HFFc6 (cell line): ENCODE data around the gene CDRT4. TPM values are rescaled to one million over a fixed set of nuclear protein-coding genes. Genes with fewer than 3 reads are reported as not detected.
A peak's percentile ranks its signal among the peaks of the same experiment; 100 is the strongest.
"Not testable (repeated sequence)": the region's sequence is repeated elsewhere in the genome, so short reads cannot be mapped to it uniquely, and the experiment has no call there.

Source experiments
- DNase-seq: peaks from one replicate; pipeline ENCODE4 v3.0.0-alpha.2; 2018
- H3K27ac Mint-ChIP-seq: 2 replicates; pipeline ENCODE4 v1.8.0; 2020; ENCODE audit warnings: mild to moderate bottlenecking, mixed read lengths
- H3K27me3 Mint-ChIP-seq: 2 replicates; pipeline ENCODE4 v1.8.0; 2021; ENCODE audit warnings: mild to moderate bottlenecking, moderate library complexity, mixed read lengths; ENCODE audit not compliant: insufficient read depth
- H3K36me3 Mint-ChIP-seq: 2 replicates; pipeline ENCODE4 v1.8.0; 2021; ENCODE audit warnings: low read depth, mixed read lengths
- H3K4me1 Mint-ChIP-seq: 2 replicates; pipeline ENCODE4 v1.8.0; 2020; ENCODE audit warnings: low read depth, mixed read lengths
- H3K4me3 Mint-ChIP-seq: 2 replicates; pipeline ENCODE4 v1.8.0; 2020; ENCODE audit warnings: mild to moderate bottlenecking, moderate library complexity, mixed read lengths
- H3K9me3 Mint-ChIP-seq: 2 replicates; pipeline ENCODE4 v1.8.0; 2020; ENCODE audit warnings: mild to moderate bottlenecking, mixed read lengths
- CTCF ChIP-seq: fragments of 200-600 bp; sonication (generic); IDR thresholded peaks from 2 replicates; pipeline ENCODE4 v1.5.0; 2021; ENCODE audit warnings: antibody characterized with exemption, mild to moderate bottlenecking
- total RNA-seq, 6 experiments: library from RNA; stranded (reverse); fragmentation: NEBNext Ultra II Directional; extraction: Animal tissue kit (Norgen Biotek cat#: 25700); gene quantifications; 2 replicates in 1 of 6; 3 replicates in 5 of 6; pipeline ENCODE4 v1.2.3, GENCODE V29; 2021

Gene CDRT4
- total RNA-seq, 6 experiments from 2014 or later = 0.60 to 2.5 (median 1.3) TPM

GRCh38 chr17:15446036-15446435, 21.4 kb downstream of the CDRT4 start:
- Mint-ChIP-seq H3K27me3 (peaks cover 2% of the 10 kb centered on the region; the same call in 1 of the 2 replicates), H3K36me3 (no peaks in the 10 kb centered on the region), H3K4me3 (no peak overlapping the region), H3K9me3 (no peaks in the 10 kb centered on the region), H3K27ac (no peak overlapping the region), H3K4me1 (peaks cover 19% of the 10 kb centered on the region)
- DNase-seq = no peak
- TF ChIP-seq CTCF = peak; percentile 48

GRCh38 chr17:15444805-15445204, 22.6 kb downstream of the CDRT4 start:
- no peak for TF ChIP-seq CTCF
- Mint-ChIP-seq H3K4me3 (no peak overlapping the region), H3K27ac (peak overlapping the region; percentile 50; the same call in 1 of the 2 replicates), H3K4me1 (peaks cover 19% of the 10 kb centered on the region), H3K9me3 (no peaks in the 10 kb centered on the region), H3K27me3 (peaks cover 2% of the 10 kb centered on the region; the same call in 1 of the 2 replicates), H3K36me3 (peaks cover 5% of the 10 kb centered on the region)
- peak; percentile 62 for DNase-seq

- no peak overlapping the region for H3K4me3 Mint-ChIP-seq
- no peak for TF ChIP-seq CTCF
- peaks cover 14% of the 10 kb centered on the region for H3K36me3 Mint-ChIP-seq
- peaks cover 2% of the 10 kb centered on the region; the same call in 1 of the 2 replicates for H3K27me3 Mint-ChIP-seq
- no peaks in the 10 kb centered on the region for H3K9me3 Mint-ChIP-seq
- no peak overlapping the region for H3K27ac Mint-ChIP-seq
- no peak for DNase-seq
- H3K4me1 Mint-ChIP-seq = peaks cover 19% of the 10 kb centered on the region
Measured at GRCh38 chr17:15442311-15443180, 24.9 kb downstream of the CDRT4 start.

GRCh38 chr17:15441315-15441714, 26.1 kb downstream of the CDRT4 start:
- peaks cover 29% of the 10 kb centered on the region for H3K4me1 Mint-ChIP-seq
- H3K9me3 Mint-ChIP-seq = no peaks in the 10 kb centered on the region
- no peak for TF ChIP-seq CTCF
- no peak overlapping the region for H3K4me3 Mint-ChIP-seq
- no peak overlapping the region for H3K27ac Mint-ChIP-seq
- no peaks in the 10 kb centered on the region; the same call in 1 of the 2 replicates for H3K27me3 Mint-ChIP-seq
- DNase-seq = no peak
- H3K36me3 Mint-ChIP-seq = peaks cover 20% of the 10 kb centered on the region

- no peak for TF ChIP-seq CTCF
- H3K4me3 Mint-ChIP-seq = no peak overlapping the region
- DNase-seq = no peak
- H3K27me3 Mint-ChIP-seq = no peaks in the 10 kb centered on the region; the same call in 1 of the 2 replicates
- H3K36me3 Mint-ChIP-seq = peaks cover 20% of the 10 kb centered on the region
- peaks cover 21% of the 10 kb centered on the region for H3K4me1 Mint-ChIP-seq
- H3K27ac Mint-ChIP-seq = no peak overlapping the region
- H3K9me3 Mint-ChIP-seq = no peaks in the 10 kb centered on the region
Measured at GRCh38 chr17:15440347-15440746, 27.1 kb downstream of the CDRT4 start.

GRCh38 chr17:15439205-15439985, 28.0 kb downstream of the CDRT4 start:
- H3K9me3 Mint-ChIP-seq, H3K27ac Mint-ChIP-seq, DNase-seq, H3K4me3 Mint-ChIP-seq, H3K27me3 Mint-ChIP-seq: not testable (repeated sequence)
- H3K36me3 Mint-ChIP-seq = peaks cover 20% of the 10 kb centered on the region
- peaks cover 12% of the 10 kb centered on the region for H3K4me1 Mint-ChIP-seq
